NCI-H2171 (cell line): ENCODE results near the gene PPP2R3B.

Source experiments
- DNase-seq: peaks from one replicate; lab custom pipeline; 2025; lab: John Stamatoyannopoulos, UW

PPP2R3B gene

DNA sequence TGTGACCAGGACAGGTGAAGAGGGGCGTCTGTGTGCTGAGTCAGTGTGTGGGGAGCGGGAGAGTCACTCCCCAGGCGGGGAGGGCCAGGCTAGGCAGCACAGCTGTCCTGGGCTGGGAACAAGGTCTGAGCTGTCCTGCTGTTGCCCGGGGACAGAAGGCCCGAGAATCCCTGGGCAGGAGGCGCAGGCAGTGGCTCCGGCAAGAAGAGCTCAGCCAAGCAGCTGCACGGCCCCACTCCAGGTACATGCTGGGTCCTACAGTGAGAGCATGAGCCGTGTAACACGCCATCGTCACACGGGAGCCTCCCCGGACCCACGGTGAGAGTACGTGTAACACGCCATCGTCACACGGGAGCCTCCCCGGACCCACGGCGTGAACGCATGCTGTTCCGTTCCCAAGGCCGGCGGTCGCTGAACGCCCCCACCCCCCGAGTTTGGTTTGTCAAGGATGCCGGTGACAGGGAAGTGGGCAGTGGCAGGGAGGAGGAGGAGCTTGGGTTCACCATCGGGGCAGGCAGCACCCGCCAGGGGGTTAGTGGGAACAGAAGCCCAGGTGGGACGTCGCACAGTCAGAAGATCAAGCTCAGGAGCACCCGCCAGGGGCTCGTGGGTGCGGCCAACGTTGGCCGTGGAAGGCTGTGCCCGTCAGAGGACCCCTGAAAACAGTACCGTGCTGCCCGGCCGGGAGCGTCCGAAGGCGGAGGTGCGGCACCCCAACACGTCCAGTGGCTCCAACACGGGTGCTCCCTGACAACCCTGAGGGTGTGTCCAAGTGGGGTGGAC, 15.6 kb downstream of the PPP2R3B start:
- DNase-seq: no peak

DNA sequence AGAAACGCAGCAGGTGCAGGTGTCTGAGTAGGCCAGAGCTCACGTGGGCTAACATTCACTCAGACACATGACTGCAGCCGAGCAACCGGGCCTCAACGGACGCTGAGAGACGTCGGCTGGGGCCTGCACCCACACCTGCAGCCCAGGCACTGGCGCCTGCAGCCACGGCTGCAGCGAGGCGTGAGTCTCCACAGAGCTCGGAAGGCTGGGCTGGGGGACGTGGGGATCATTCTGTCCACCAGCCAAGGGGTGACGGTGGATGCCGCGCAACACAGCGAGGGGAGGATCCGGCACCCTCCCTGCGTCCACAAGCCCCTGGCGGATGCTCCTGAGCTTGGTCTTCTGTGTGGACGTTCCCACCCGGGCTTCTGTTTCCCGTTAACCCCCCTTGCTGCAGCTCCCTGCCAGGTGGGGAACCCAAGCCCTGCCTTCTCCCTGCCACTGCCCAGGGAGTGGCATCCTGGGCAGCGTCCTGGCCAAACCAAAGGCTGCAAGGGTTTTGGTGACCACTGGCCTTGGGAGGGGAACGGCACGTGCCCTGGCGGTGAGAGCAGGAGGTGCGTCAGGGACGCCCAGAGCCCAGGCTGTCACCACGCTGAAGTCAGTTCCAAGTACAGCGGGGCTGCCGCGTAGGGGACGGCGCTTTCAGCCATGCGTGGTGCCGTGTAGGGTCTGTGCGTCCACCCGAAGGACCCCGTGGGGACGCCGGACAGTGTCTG, 16.3 kb downstream of the PPP2R3B start:
- no peak for DNase-seq

DNA sequence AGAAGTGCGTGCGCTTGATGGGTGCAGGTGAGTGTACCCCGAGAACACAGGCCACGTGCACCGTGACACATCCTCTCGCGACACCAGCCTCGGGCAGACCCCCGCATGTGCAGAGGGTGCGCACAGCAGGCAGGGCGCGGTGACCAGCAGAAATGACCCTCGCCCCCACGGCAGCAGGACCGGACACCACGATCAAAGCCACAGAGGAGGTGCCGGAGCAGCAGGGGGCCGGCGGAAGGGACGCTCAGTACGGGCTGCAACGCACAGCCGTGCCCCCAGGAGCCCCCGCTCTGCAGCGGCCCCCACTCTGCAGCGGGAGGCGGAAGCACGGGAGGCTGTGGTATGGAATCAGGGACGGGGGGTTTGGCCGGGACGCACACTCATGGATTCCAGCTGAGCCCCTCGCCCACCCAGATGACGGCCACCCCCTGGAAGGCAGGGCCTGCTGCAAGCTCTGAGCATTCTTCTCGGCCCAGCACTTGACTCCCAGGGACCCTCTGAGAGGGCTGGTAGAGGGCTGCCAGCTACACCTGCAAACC, 17.1 kb downstream of the PPP2R3B start:
- no peak for DNase-seq

- DNase-seq: no peak
Measured at GRCh38 chrX:368811-369562, 17.7 kb downstream of the PPP2R3B start.

DNA sequence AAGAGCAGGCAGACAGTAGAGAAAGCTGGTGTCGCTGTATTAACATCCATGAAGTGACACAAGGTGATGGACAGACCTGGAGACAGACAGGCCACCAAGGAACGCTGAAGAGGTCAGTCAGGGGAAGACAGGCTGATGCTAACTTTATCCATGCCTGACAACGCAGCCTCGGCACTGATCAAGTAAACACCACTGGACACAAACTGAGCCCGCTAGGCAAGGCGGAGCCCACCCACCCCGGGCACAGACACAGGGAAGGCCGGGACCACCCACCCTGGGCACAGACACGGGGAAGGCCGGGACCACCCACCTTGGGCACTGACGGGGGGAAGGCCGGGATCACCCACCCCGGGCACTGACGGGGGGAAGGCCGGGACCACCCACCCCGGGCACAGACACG, 18.8 kb downstream of the PPP2R3B start:
- no peak for DNase-seq

DNA sequence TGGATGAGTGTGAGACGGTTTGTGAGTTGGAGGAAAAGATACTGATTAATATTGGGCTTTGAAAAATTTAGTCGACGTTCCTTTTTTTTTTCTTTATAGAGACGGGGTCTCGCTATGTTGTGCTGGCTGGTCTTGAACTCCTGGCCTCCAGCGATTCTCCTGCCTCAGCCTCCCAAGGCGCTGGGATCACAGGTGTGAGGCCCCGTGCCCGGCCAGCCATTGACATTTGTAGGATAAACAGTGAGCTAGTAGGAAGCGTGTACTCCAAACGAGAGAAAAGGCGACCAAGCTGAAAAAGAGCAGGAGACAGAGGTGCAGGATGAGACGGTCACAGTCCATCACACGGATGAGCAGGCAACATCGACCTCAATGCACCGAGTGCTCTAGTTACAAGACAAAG, 19.4 kb downstream of the PPP2R3B start:
- no peak for DNase-seq

DNA sequence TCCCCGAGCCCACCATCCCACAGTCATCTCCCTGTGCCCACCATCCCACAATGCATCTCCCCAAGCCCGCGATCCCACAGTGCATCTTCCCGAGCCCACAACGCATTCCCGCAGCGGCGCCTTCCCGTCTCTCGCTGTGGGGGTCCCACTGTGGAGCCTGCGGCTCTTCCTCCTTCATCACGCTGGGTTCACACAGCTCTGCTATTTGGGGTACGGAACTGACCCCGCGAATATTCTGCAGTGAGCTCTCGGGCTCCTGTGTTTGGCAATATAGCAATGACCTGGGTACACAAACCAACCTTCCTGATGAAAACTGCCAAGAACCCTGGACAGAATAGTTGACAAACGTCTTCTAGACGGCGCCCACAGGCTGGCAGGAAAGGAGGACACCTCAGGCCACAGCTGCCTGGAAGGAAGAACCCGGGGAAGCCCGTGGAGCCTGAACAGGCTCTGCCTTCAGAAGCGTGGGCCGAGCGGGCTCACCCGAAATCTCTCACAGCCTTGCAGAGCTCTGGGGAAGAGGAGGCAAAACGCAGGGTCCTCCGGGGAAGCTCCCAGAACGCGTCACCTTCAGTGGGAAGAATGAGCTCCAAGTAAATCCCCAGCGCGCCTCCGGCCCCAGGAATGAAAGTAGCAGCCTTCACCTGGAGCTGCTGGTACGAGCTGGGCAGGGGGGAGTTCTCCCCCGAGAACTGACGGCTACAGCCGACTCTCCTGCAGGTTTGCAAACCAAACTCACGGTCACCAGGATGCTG, 22.9 kb downstream of the PPP2R3B start:
- no peak for DNase-seq

- DNase-seq: no peak
Measured at GRCh38 chrX:362937-363620, 23.6 kb downstream of the PPP2R3B start.

DNA sequence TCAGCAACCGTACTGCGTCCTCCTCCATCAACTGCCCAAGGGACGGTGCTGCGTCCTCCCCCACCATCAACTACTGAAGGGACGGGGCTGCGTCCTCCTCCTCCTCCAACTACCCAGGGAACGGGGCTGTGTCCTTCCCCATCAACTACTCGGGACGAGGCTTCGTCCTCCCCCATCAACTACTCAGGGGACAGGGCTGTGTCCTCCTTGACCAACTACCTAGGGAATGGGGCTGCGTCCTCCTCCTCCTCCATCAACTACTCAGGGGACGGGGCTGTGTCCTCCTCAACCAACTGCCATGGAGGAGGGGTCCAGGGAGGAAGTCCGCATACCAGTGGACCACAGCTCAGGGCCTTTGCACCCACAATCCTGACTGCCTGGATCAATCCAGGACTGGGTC, 24.4 kb downstream of the PPP2R3B start:
- DNase-seq: no peak

- DNase-seq: no peak
Measured at GRCh38 chrX:361231-362145, 25.2 kb downstream of the PPP2R3B start.

DNA sequence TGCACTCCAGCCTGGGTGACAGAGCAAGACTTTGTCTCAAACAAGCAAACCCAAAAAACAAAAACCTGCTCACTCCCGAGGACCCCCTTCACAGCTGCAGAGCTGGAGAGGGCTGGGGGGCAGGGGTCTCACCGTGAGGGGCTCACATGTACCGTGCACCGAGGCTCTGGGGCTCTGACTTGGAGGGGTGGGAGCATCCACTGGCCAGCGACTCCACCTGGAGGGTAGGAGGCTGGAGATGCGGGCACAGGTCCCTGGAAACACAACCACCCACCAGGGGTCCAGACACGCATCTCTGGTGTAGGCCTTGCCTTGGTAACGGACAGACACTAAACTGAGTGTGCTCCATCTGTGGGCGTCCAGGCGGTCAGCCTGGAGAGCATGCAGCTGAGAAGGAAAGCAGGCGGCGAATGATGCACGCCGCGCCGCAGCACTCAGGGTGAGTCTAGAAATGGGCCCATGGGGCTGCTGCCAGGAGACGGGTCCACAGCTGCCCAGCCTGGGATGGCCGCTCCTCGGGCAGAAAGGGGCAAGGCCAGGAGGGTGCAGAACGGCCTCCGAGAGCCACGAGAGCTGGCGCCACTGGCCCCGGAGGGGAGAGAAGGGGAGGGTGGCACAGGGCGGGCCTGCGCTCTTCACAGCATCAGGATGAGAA, 26.1 kb downstream of the PPP2R3B start:
- no peak for DNase-seq

GRCh38 chrX:358651-359143, 28.0 kb downstream of the PPP2R3B start:
- no peak for DNase-seq

DNA sequence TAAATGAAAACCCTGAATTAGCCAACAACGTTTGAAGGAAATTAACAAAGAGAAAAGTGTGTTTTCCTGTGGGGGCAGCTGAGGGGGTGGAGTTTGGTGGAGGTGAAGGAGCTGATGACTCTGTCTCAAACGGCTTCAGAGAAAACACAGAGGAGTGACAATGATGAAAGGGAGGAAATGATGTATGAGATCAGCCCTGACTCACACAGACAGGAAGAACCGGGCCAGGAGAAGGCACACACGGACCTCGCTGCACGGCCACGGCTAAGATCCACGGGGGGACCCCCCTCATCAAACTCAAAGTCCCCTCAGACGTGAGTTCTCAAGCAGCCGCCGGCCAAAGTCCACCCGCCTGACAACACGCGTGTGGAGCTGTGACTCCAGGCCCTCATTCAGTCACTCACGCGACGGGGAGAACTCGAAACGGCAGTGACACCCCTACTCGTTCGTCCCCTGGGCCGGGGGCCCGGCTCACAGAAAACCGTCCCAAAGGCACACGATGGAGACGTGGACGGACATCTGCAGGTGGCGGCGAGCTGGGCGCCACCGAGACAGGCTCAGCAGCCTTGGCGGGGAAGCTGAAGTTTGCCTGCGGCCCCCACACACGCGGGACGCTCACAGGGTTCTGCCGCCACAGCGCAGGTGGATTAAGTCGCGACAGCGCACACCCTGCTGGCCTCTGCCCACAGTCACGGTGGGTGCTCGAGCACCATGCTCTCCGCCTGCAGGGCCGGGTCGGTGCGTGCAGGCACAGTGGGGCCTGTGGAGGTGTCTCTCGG, 28.8 kb downstream of the PPP2R3B start:
- no peak for DNase-seq

- no peak for DNase-seq
Measured at GRCh38 chrX:357035-357692, 29.5 kb downstream of the PPP2R3B start.

GRCh38 chrX:356385-357034, 30.2 kb downstream of the PPP2R3B start:
- no peak for DNase-seq

- DNase-seq: no peak
Measured at GRCh38 chrX:355329-356050, 31.2 kb downstream of the PPP2R3B start.
